Gastroesophageal sphincter (tissue), 4 donors: ENCODE results near the gene CHST10. TPM values are rescaled to one million over a fixed set of nuclear protein-coding genes. Genes with fewer than 3 reads are reported as not detected.

Experiments used
- ATAC-seq: fragments of 150-250 bp; one replicate; pipeline ENCODE4 v1.9.1; 2016; ENCODE audit warnings: mild to moderate bottlenecking, moderate library complexity
- H3K27ac ChIP-seq, 4 donors: fragments of 200-600 bp; sonication (generic) in 3 of 4; 1 replicate in 3 of 4; 2 replicates in 1 of 4; pipeline ENCODE4 v1.5.1; 2016 to 2019
- H3K27me3 ChIP-seq: fragments of 200-600 bp; sonication (generic); one replicate; pipeline ENCODE4 v1.5.1; 2019
- H3K36me3 ChIP-seq, 2 donors: fragments of 200-600 bp; sonication (generic); one replicate each; pipeline ENCODE4 v1.5.1; 2019; ENCODE audit warnings: control low read depth in 1 of 2
- H3K4me1 ChIP-seq, 3 donors: fragments of 200-600 bp; sonication (generic); 1 replicate in 2 of 3; 2 replicates in 1 of 3; pipeline ENCODE4 v1.5.1; 2016 to 2019; ENCODE audit warnings: control low read depth in 2 of 3
- H3K4me3 ChIP-seq, 2 donors: fragments of 200-600 bp; sonication (generic); one replicate each; pipeline ENCODE4 v1.5.1; 2019; ENCODE audit warnings: mild to moderate bottlenecking in 1 of 2, moderate library complexity in 1 of 2
- H3K9me3 ChIP-seq, 3 donors: fragments of 200-600 bp; sonication (generic); one replicate each; pipeline ENCODE4 v1.5.1; 2017 to 2019; ENCODE audit warnings: control low read depth in 2 of 3
- CTCF ChIP-seq, 4 experiments: fragments of 200-600 bp in 2 of 4; fragments of 450-650 bp in 2 of 4; sonication (generic) in 1 of 4; IDR thresholded peaks; one replicate each; pipeline ENCODE4 v1.5.1; 2017 to 2019; ENCODE audit warnings: antibody characterized with exemption in 4 of 4, mild to moderate bottlenecking in 2 of 4, moderate library complexity in 2 of 4
- EP300 ChIP-seq: sonication (generic); formaldehyde crosslinking; IDR thresholded peaks from one replicate; pipeline ENCODE4 v1.6.1; 2017; ENCODE audit warnings: antibody characterized with exemption, mild to moderate bottlenecking
- POLR2A ChIP-seq, 2 donors: fragments of 450-650 bp; IDR thresholded peaks; one replicate each; pipeline ENCODE4 v1.6.1; 2017; ENCODE audit warnings: antibody characterized with exemption in 2 of 2, mild to moderate bottlenecking in 2 of 2, moderate library complexity in 1 of 2
- POLR2AphosphoS5 ChIP-seq: sonication (generic); formaldehyde crosslinking; IDR thresholded peaks from one replicate; pipeline ENCODE4 v1.6.1; 2017; ENCODE audit warnings: antibody characterized with exemption
- WGBS, 2 donors: methylation state at CpG; one replicate each; pipeline ENCODE4 v1.1.5; 2018; ENCODE audit warnings: low coverage in 1 of 2; 5-methylcytosine and 5-hydroxymethylcytosine counted together
- total RNA-seq, 4 donors: library from RNA; depleted of rRNA; stranded (reverse); fragments of >200 nt; gene quantifications; one replicate each; pipeline ENCODE4 v1.1.0, GENCODE V29; 2016

The CHST10 gene
- total RNA-seq, 4 donors from 2014 or later: 10.6 to 21.9 (median 13.3) TPM

GRCh38 chr2:100401268-100401667, 16.2 kb downstream of the CHST10 start:
- no peak for ATAC-seq
- no peak for TF ChIP-seq EP300
- TF ChIP-seq POLR2A (IDR thresholded peaks at IDR 0.05): no peak
- TF ChIP-seq POLR2AphosphoS5: no peak
- TF ChIP-seq CTCF (IDR thresholded peaks at IDR 0.05): no peak
- Histone ChIP-seq H3K27me3 (no peaks in the 10 kb centered on the region), H3K4me1 (no peaks in the 10 kb centered on the region), H3K9me3 (no peaks in the 10 kb centered on the region), H3K4me3 (no peak overlapping the region), H3K36me3 (peaks cover 0 to 89% of the 10 kb centered on the region in 2 donors), H3K27ac (no peak overlapping the region)
- 96 to 100% methylated on average over 5 of the region's 7 CpGs for WGBS, 2 donors

- Histone ChIP-seq H3K4me3 (no peak overlapping the region), H3K9me3 (no peaks in the 10 kb centered on the region), H3K27me3 (no peaks in the 10 kb centered on the region), H3K4me1 (peaks cover 0 to 2% (median 0%) of the 10 kb centered on the region in 3 donors), H3K27ac (no peak overlapping the region), H3K36me3 (peaks cover 0 to 89% of the 10 kb centered on the region in 2 donors)
- TF ChIP-seq EP300: no peak
- no peak for TF ChIP-seq POLR2A (IDR thresholded peaks at IDR 0.05)
- no peak for TF ChIP-seq CTCF (IDR thresholded peaks at IDR 0.05)
- ATAC-seq: no peak
- WGBS, 2 donors: 91 to 96% methylated on average over 5 of the region's 9 CpGs
Measured at GRCh38 chr2:100399714-100400113, 17.8 kb downstream of the CHST10 start.

GRCh38 chr2:100397976-100398375, 19.5 kb downstream of the CHST10 start:
- no peaks in the 10 kb centered on the region for H3K9me3 ChIP-seq
- no peak for ATAC-seq
- peaks cover 0 to 15% (median 0%) of the 10 kb centered on the region in 3 donors for H3K4me1 ChIP-seq
- WGBS, 2 donors: 69 to 79% methylated on average over 3 to 6 of the region's 9 CpGs
- no peak for TF ChIP-seq POLR2AphosphoS5
- no peak for TF ChIP-seq POLR2A (IDR thresholded peaks at IDR 0.05)
- no peak for TF ChIP-seq EP300
- TF ChIP-seq CTCF (IDR thresholded peaks at IDR 0.05): no peak
- H3K27ac ChIP-seq: no peak overlapping the region
- no peak overlapping the region for H3K4me3 ChIP-seq
- H3K36me3 ChIP-seq: peaks cover 0 to 86% of the 10 kb centered on the region in 2 donors
- no peaks in the 10 kb centered on the region for H3K27me3 ChIP-seq

- H3K27ac ChIP-seq: no peak overlapping the region
- no peak for ATAC-seq
- no peaks in the 10 kb centered on the region for H3K9me3 ChIP-seq
- 67 to 79% methylated on average over 4 to 5 of the region's 12 CpGs for whole genome bisulfite sequencing, 2 donors
- H3K36me3 ChIP-seq: peaks cover 0 to 86% of the 10 kb centered on the region in 2 donors
- TF ChIP-seq POLR2A (IDR thresholded peaks at IDR 0.05): no peak
- no peak for TF ChIP-seq POLR2AphosphoS5
- TF ChIP-seq CTCF (IDR thresholded peaks at IDR 0.05): no peak
- no peak for TF ChIP-seq EP300
- H3K27me3 ChIP-seq: no peaks in the 10 kb centered on the region
- H3K4me1 ChIP-seq: peaks cover 0 to 15% (median 0%) of the 10 kb centered on the region in 3 donors
- no peak overlapping the region for H3K4me3 ChIP-seq
Measured at GRCh38 chr2:100397118-100397860, 20.2 kb downstream of the CHST10 start.

- no peak for TF ChIP-seq EP300
- no peak for TF ChIP-seq POLR2AphosphoS5
- TF ChIP-seq POLR2A (IDR thresholded peaks at IDR 0.05): no peak
- TF ChIP-seq CTCF (IDR thresholded peaks at IDR 0.05): no peak
- Histone ChIP-seq H3K36me3 (peaks cover 0 to 86% of the 10 kb centered on the region in 2 donors), H3K4me3 (no peak overlapping the region), H3K9me3 (no peaks in the 10 kb centered on the region), H3K4me1 (peaks cover 0 to 15% (median 0%) of the 10 kb centered on the region in 3 donors), H3K27me3 (no peaks in the 10 kb centered on the region), H3K27ac (no peak overlapping the region)
- WGBS, 2 donors: 80 to 90% methylated on average over 1 to 3 of the region's 5 CpGs
- ATAC-seq: no peak
Measured at GRCh38 chr2:100396483-100396882, 21.0 kb downstream of the CHST10 start.
